Astrocyte (in vitro differentiated cells and primary cell): ENCODE data around the gene SORL1-AS1.

Source experiments
- EZH2 ChIP-seq: IDR thresholded peaks from 2 replicates; pipeline ENCODE4 v1.6.1; 2012; ENCODE audit warnings: mild to moderate bottlenecking, low read length, inconsistent platforms; ENCODE audit not compliant: insufficient read depth
- TF ChIP-seq, protein P1 (sequence below): IDR thresholded peaks from 2 replicates; pipeline ENCODE4 v1.5.1; 2011; ENCODE audit warnings: low read depth, mild to moderate bottlenecking, inconsistent platforms, low read length, moderate library complexity; ENCODE audit not compliant: insufficient read depth

GRCh38 chr11:121488641-121489040 is 35.9 kb upstream of the SORL1-AS1 start:
- TF ChIP-seq EZH2 = no peak
- TF ChIP-seq, protein P1, sequence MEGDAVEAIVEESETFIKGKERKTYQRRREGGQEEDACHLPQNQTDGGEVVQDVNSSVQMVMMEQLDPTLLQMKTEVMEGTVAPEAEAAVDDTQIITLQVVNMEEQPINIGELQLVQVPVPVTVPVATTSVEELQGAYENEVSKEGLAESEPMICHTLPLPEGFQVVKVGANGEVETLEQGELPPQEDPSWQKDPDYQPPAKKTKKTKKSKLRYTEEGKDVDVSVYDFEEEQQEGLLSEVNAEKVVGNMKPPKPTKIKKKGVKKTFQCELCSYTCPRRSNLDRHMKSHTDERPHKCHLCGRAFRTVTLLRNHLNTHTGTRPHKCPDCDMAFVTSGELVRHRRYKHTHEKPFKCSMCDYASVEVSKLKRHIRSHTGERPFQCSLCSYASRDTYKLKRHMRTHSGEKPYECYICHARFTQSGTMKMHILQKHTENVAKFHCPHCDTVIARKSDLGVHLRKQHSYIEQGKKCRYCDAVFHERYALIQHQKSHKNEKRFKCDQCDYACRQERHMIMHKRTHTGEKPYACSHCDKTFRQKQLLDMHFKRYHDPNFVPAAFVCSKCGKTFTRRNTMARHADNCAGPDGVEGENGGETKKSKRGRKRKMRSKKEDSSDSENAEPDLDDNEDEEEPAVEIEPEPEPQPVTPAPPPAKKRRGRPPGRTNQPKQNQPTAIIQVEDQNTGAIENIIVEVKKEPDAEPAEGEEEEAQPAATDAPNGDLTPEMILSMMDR = no peak
